Omental fat pad (tissue), 4 donors: Measurements from ENCODE around the gene SLAMF6. TPM values are rescaled to one million over a fixed set of nuclear protein-coding genes. Genes with fewer than 3 reads are reported as not detected.

Experiments used
- ATAC-seq: fragments of 150-250 bp; one replicate; pipeline ENCODE4 v1.9.1; 2016; ENCODE audit warnings: mild to moderate bottlenecking, moderate library complexity; ENCODE audit not compliant: low FRiP score
- DNase-seq: peaks from one replicate; pipeline ENCODE4 v3.0.0-alpha.2; 2019; ENCODE audit warnings: low spot score
- CTCF ChIP-seq, 3 donors: fragments of 450-650 bp; IDR thresholded peaks; one replicate each; pipeline ENCODE4 v1.5.1; 2016 to 2017; ENCODE audit warnings: antibody characterized with exemption in 3 of 3, mild to moderate bottlenecking in 3 of 3, moderate library complexity in 2 of 3
- total RNA-seq, 4 donors: library from RNA; depleted of rRNA; stranded (reverse); fragments of >200 nt; gene quantifications; one replicate each; pipeline ENCODE4 v1.1.0, GENCODE V29; 2016

The SLAMF6 gene
- total RNA-seq, 4 donors from 2014 or later = 1.5 to 4.9 (median 2.9) TPM

- ATAC-seq (no peak), DNase-seq (no peak)
- TF ChIP-seq CTCF (IDR thresholded peaks at IDR 0.05) = no peak
These were observed 18.7 kb upstream of the SLAMF6 start for GRCh38 chr1:160541622-160542302.

GRCh38 chr1:160540859-160541233 is 17.8 kb upstream of the SLAMF6 start:
- ATAC-seq (no peak), DNase-seq (no peak)
- no peak for TF ChIP-seq CTCF (IDR thresholded peaks at IDR 0.05)

GRCh38 chr1:160539990-160540858 is 17.2 kb upstream of the SLAMF6 start:
- no peak for DNase-seq
- no peak for ATAC-seq
- no peak for TF ChIP-seq CTCF (IDR thresholded peaks at IDR 0.05)

- DNase-seq (no peak), ATAC-seq (no peak)
- TF ChIP-seq CTCF (IDR thresholded peaks at IDR 0.05) = no peak
These were observed 16.6 kb upstream of the SLAMF6 start for GRCh38 chr1:160539684-160539989.

- TF ChIP-seq CTCF (IDR thresholded peaks at IDR 0.05) = no peak
- ATAC-seq (no peak), DNase-seq (no peak)
These were observed 16.1 kb upstream of the SLAMF6 start for GRCh38 chr1:160538985-160539651.

GRCh38 chr1:160537714-160538665 is 14.9 kb upstream of the SLAMF6 start:
- no peak for TF ChIP-seq CTCF (IDR thresholded peaks at IDR 0.05)
- DNase-seq (no peak), ATAC-seq (no peak)
